Liver (tissue), 3 donors: ENCODE measurements around the gene METAP2.

Source experiments
- GABPA ChIP-seq, 2 donors: IDR thresholded peaks in 1 of 2; conservative IDR thresholded peaks in 1 of 2; 2 replicates each; pipeline ENCODE4 v1.6.1; 2016; ENCODE audit warnings: antibody characterized with exemption in 2 of 2, mild to moderate bottlenecking in 1 of 2, moderate library complexity in 1 of 2
- NR2F2 ChIP-seq: IDR thresholded peaks from 2 replicates; pipeline ENCODE4 v1.6.1; 2016; ENCODE audit warnings: antibody characterized with exemption
- SP1 ChIP-seq: IDR thresholded peaks from 2 replicates; pipeline ENCODE4 v1.6.1; 2018; ENCODE audit warnings: antibody characterized with exemption, mild to moderate bottlenecking
- TAF1 ChIP-seq: conservative IDR thresholded peaks from 2 replicates; pipeline ENCODE4 v1.6.1; 2016; ENCODE audit warnings: antibody characterized with exemption, mild to moderate bottlenecking
- TF ChIP-seq, protein P1 (sequence below): IDR thresholded peaks from 2 replicates; pipeline ENCODE4 v1.6.1; 2016; ENCODE audit warnings: antibody characterized with exemption
- TF ChIP-seq, protein P2 (sequence below): fragments of 150-350 bp; IDR thresholded peaks from 2 replicates; pipeline ENCODE4 v1.5.1; 2017; ENCODE audit warnings: improper control_type of control experiment, low read depth, low read length; ENCODE audit not compliant: missing input control
- TF ChIP-seq, protein P3 (sequence below): IDR thresholded peaks from 2 replicates; pipeline ENCODE4 v1.6.1; 2016; ENCODE audit warnings: antibody characterized with exemption
- donor health status: healthy.
- donor health status: healthy.

DNA sequence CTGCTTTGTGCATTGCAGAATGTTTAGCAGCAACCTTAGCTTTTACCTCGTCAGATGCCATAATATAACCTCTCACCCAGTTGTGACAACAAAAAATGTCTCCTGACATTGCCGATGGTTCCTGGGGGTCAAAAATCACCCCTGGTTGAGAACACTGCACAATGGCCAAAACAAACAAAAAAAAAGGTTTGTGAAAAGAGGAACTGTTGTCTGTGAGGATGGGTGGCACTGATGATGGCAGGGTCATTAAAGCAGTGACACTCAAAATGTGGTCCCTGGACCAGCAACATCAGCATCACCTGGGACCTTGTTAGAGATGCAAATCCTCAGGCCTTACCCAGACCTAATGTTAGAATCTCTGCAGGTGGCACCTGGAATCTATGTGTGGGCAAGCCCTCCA lies 36.4 kb upstream of the METAP2 start:
- TF ChIP-seq SP1 (no peak), TAF1 (no peak), GABPA (IDR thresholded peaks at IDR 0.05 in 1 of 2, conservative IDR thresholded peaks at IDR 0.05 in 1 of 2) (no peak), NR2F2 (no peak)
- TF ChIP-seq, protein P1, sequence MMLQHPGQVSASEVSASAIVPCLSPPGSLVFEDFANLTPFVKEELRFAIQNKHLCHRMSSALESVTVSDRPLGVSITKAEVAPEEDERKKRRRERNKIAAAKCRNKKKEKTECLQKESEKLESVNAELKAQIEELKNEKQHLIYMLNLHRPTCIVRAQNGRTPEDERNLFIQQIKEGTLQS, result no peak
- TF ChIP-seq, protein P2, sequence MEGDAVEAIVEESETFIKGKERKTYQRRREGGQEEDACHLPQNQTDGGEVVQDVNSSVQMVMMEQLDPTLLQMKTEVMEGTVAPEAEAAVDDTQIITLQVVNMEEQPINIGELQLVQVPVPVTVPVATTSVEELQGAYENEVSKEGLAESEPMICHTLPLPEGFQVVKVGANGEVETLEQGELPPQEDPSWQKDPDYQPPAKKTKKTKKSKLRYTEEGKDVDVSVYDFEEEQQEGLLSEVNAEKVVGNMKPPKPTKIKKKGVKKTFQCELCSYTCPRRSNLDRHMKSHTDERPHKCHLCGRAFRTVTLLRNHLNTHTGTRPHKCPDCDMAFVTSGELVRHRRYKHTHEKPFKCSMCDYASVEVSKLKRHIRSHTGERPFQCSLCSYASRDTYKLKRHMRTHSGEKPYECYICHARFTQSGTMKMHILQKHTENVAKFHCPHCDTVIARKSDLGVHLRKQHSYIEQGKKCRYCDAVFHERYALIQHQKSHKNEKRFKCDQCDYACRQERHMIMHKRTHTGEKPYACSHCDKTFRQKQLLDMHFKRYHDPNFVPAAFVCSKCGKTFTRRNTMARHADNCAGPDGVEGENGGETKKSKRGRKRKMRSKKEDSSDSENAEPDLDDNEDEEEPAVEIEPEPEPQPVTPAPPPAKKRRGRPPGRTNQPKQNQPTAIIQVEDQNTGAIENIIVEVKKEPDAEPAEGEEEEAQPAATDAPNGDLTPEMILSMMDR, result no peak
- TF ChIP-seq, protein P3, sequence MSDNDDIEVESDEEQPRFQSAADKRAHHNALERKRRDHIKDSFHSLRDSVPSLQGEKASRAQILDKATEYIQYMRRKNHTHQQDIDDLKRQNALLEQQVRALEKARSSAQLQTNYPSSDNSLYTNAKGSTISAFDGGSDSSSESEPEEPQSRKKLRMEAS, result no peak
